Ureter (tissue), 1 donor: Measurements from ENCODE around the gene DICER1. TPM values are rescaled to one million over a fixed set of nuclear protein-coding genes. Genes with fewer than 3 reads are reported as not detected.

ENCODE experiments used
- DNase-seq: peaks from one replicate; pipeline ENCODE4 v3.0.0-alpha.2; 2020; ENCODE audit warnings: low spot score
- total RNA-seq: library from RNA; stranded (reverse); gene quantifications from one replicate; pipeline ENCODE4 v1.2.4, GENCODE V29; 2023
- donor health status: DM: yes; HTN: yes; CAD: no.

DICER1 gene
- total RNA-seq, 1 donor from 2014 or later = 109 TPM

DNA sequence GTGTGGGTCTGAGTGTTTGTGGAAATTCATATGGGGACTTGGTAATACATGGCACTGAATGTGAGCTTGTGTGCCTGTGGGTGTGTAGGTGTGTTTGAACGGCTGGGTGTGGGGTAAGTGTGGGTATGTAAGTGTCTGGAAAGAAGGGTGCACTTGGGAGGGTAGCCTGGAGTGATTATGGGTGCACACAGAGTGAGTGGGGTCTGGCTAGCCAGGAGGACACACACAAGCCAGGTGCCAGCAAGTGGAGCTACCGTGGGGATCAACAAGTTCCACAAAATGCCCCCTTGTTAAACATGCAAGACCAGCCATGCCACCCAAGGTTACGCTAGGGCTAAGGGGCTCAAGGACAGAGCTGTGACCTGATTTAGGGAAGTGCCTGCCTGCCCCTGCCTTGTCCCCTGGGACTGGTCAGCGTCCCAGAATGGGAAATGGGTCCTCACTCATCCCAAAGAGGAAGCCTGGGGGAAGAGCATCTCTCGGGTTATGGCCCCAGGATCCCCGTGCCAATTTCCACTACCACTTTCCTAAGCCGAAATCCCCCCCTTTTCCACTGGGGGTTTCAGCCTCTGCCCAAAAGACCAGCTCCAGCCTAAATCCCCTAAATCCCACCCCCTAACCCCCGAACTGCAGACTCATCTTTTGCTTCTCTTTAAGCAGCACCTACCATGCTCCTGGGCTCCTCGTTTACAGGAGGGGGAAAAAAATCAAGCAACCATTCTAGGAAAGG is 118.6 kb downstream of the DICER1 start:
- no peak for DNase-seq

DNA sequence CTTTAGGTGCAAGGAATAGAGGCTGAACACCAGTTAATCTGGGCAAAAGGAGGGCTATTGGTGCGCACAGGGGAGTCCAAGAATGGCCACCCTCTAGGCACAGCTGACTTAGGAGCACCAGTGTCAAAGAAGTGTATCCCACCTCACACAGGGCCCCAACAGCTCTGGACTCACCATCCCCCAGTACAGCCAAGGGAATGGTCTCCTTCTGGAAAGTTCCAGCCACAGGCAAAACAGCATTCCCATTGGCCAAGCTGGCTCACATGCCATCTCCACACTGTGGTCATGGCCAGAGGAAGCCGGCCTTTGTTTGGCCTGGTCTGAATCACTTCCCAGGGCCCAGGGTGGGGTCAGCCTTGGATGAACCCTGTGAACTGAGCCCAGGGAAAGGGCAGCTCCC is 120.1 kb downstream of the DICER1 start:
- DNase-seq = no peak

Other genes starting within 250 kb of the DICER1 start
- gene CLMN, start 162.4 kb upstream of the DICER1 start, total RNA-seq = 91.9 TPM